HepG2 (cell line): ENCODE results near the gene PYCR2. TPM values are rescaled to one million over a fixed set of nuclear protein-coding genes. Genes with fewer than 3 reads are reported as not detected.

ENCODE experiments used
- ELK4 ChIP-seq: sonication (generic); formaldehyde crosslinking; IDR thresholded peaks from 2 replicates; pipeline ENCODE4 v1.9.0; 2021; ENCODE audit warnings: missing genetic modification reagents, borderline replicate concordance
- ETV5 ChIP-seq: IDR thresholded peaks from 2 replicates; pipeline ENCODE4 v1.6.1; 2018; ENCODE audit warnings: missing biosample characterization, missing genetic modification reagents, inconsistent platforms, borderline replicate concordance
- ETV6 ChIP-seq: sonication (generic); formaldehyde crosslinking; conservative IDR thresholded peaks from 2 replicates; pipeline ENCODE4 v1.4.0; 2020; ENCODE audit warnings: missing genetic modification reagents
- HNF4G ChIP-seq, 2 experiments: sonication (generic) in 1 of 2; formaldehyde crosslinking in 1 of 2; IDR thresholded peaks; 2 replicates each; pipeline versions ENCODE4 v1.4.0 to v1.6.1; 2011 to 2020; ENCODE audit warnings: borderline replicate concordance in 2 of 2, low read depth in 2 of 2, mild to moderate bottlenecking in 2 of 2, low read length in 1 of 2, missing genetic modification reagents in 1 of 2, moderate library complexity in 1 of 2
- KDM1A ChIP-seq: IDR thresholded peaks from 2 replicates; pipeline ENCODE4 v1.6.1; 2016; ENCODE audit warnings: missing compliant biosample characterization
- MAX ChIP-seq: IDR thresholded peaks from 2 replicates; pipeline ENCODE4 v1.6.1; 2012; ENCODE audit warnings: inconsistent platforms
- MED1 ChIP-seq: sonication (generic); formaldehyde crosslinking; IDR thresholded peaks from 2 replicates; pipeline ENCODE4 v1.4.0; 2020; ENCODE audit warnings: missing genetic modification reagents
- NONO ChIP-seq, 2 experiments: fragments of 450-650 bp in 1 of 2; sonication (generic) in 1 of 2; formaldehyde crosslinking in 1 of 2; IDR thresholded peaks in 1 of 2; conservative IDR thresholded peaks in 1 of 2; 2 replicates each; pipeline versions ENCODE4 v1.6.1 to v1.8.0; 2017 to 2022; ENCODE audit warnings: mild to moderate bottlenecking in 1 of 2, missing genetic modification reagents in 1 of 2, moderate library complexity in 1 of 2
- NR2F2 ChIP-seq: IDR thresholded peaks from 2 replicates; pipeline ENCODE4 v1.6.1; 2012; ENCODE audit warnings: low read depth, inconsistent platforms, borderline replicate concordance
- NR2F6 ChIP-seq, 2 experiments: IDR thresholded peaks; 2 replicates each; pipeline ENCODE4 v1.6.1; 2016; ENCODE audit warnings: antibody characterized with exemption in 1 of 2, mild to moderate bottlenecking in 1 of 2
- NRL ChIP-seq: sonication (generic); formaldehyde crosslinking; IDR thresholded peaks from 2 replicates; pipeline ENCODE4 v1.5.0; 2020; ENCODE audit warnings: missing genetic modification reagents, mild to moderate bottlenecking, moderate library complexity, borderline replicate concordance
- SAFB2 ChIP-seq: sonication (generic); formaldehyde crosslinking; IDR thresholded peaks from 2 replicates; pipeline ENCODE4 v1.5.1; 2020; ENCODE audit warnings: missing genetic modification reagents, low read depth, mild to moderate bottlenecking, borderline replicate concordance
- SKIL ChIP-seq: sonication (generic); formaldehyde crosslinking; IDR thresholded peaks from 2 replicates; pipeline ENCODE4 v1.8.0; 2022; ENCODE audit warnings: missing genetic modification reagents, mild to moderate bottlenecking, moderate library complexity, borderline replicate concordance
- SUZ12 ChIP-seq: fragments of 150-350 bp; IDR thresholded peaks from 2 replicates; pipeline ENCODE4 v1.6.1; 2014; ENCODE audit warnings: low read depth, low read length
- ZBTB38 ChIP-seq: sonication (generic); formaldehyde crosslinking; IDR thresholded peaks from 2 replicates; pipeline ENCODE4 v1.5.1; 2020; ENCODE audit warnings: mild to moderate bottlenecking, missing genetic modification reagents
- ZFP36 ChIP-seq: fragments of 150-350 bp; IDR thresholded peaks from 2 replicates; pipeline ENCODE4 v1.6.1; 2018; ENCODE audit warnings: borderline replicate concordance, low read length, low read depth; ENCODE audit not compliant: partially characterized antibody
- ZNF160 ChIP-seq: sonication (generic); formaldehyde crosslinking; IDR thresholded peaks from 2 replicates; pipeline ENCODE4 v1.8.0; 2022; ENCODE audit warnings: mild to moderate bottlenecking, inconsistent platforms, missing genetic modification reagents
- ZNF263 ChIP-seq: sonication (generic); formaldehyde crosslinking; IDR thresholded peaks from 2 replicates; pipeline ENCODE4 v1.4.0; 2020; ENCODE audit warnings: missing genetic modification reagents
- ZNF281 ChIP-seq: sonication (generic); formaldehyde crosslinking; IDR thresholded peaks from 2 replicates; pipeline ENCODE4 v1.4.0; 2020; ENCODE audit warnings: missing genetic modification reagents, borderline replicate concordance
- ZNF746 ChIP-seq: sonication (generic); formaldehyde crosslinking; IDR thresholded peaks from 2 replicates; pipeline ENCODE4 v1.8.0; 2022; ENCODE audit warnings: mild to moderate bottlenecking, missing genetic modification reagents
- ZNF768 ChIP-seq: sonication (generic); formaldehyde crosslinking; IDR thresholded peaks from 2 replicates; pipeline ENCODE4 v1.4.0; 2020; ENCODE audit warnings: missing genetic modification reagents
- polyA plus RNA-seq, 8 experiments: library from polyadenylated mRNA; depleted of rRNA in 3 of 8; stranded (reverse) in 7 of 8; unstranded in 1 of 8; fragments of >200 nt; fragmentation: Illumina TruSeq in 4 of 8; extraction: Trizol in 4 of 8; gene quantifications; 2 replicates each; pipeline versions ENCODE4 v1.2.1 to v1.2.3, GENCODE V29; 2011 to 2016; ENCODE audit warnings: low read depth in 4 of 8, missing spikeins in 1 of 8, mixed read lengths in 1 of 8; ENCODE audit not compliant: insufficient read depth in 1 of 8
- total RNA-seq, 5 experiments: library from RNA; depleted of rRNA; stranded (reverse); fragments of >200 nt; fragmentation: Illumina TruSeq; extraction: Trizol; gene quantifications; 2 replicates each; pipeline ENCODE4 v1.2.3, GENCODE V29; 2016; ENCODE audit warnings: low read depth in 1 of 5

Gene PYCR2
- total and polyA plus RNA-seq, 2 of the 13 experiments (the other 11 are each of a cell fraction or from before 2014, with no cell fraction given) = 47.2 to 47.8 TPM

GRCh38 chr1:225890346-225891228, 33.5 kb downstream of the PYCR2 start (continued):
- peak; percentile 52; the same call in 1 of the 2 replicates for TF ChIP-seq ZNF746 (CRISPR knock-in tag)
- TF ChIP-seq ZBTB38 = no peak
- no peak for TF ChIP-seq SUZ12
- TF ChIP-seq ELK4 = no peak
- TF ChIP-seq ZNF263 (CRISPR knock-in tag) = peak; percentile 60; the same call in 1 of the 2 replicates
- TF ChIP-seq ZFP36 = no peak
- TF ChIP-seq ETV5 (CRISPR knock-in tag) = peak; percentile 48; the same call in 1 of the 2 replicates
- TF ChIP-seq ETV6 = no peak
- peak; percentile 87 for TF ChIP-seq NR2F2
- peak; percentile 70; the same call in 1 of the 2 replicates for TF ChIP-seq ZNF281 (CRISPR knock-in tag)
- TF ChIP-seq KDM1A = no peak
- TF ChIP-seq SAFB2 (CRISPR knock-in tag) = 0 out of 2 replicates have a peak, but pooled peaks have one; percentile 8
- TF ChIP-seq NRL (CRISPR knock-in tag) = 0 out of 2 replicates have a peak, but pooled peaks have one; percentile 23
- TF ChIP-seq MED1 = peak; percentile 24; the same call in 1 of the 2 replicates
- TF ChIP-seq ZNF768 (CRISPR knock-in tag) = peak; percentile 44; the same call in 1 of the 2 replicates
- 0 out of 2 replicates have a peak, but pooled peaks have one; percentile 19 for TF ChIP-seq MAX
- TF ChIP-seq HNF4G (IDR thresholded peaks at IDR 0.05; ENCODE audit: borderline replicate concordance, low read depth, low read length) = peak; percentile 58; the same call in 1 of the 2 replicates
- no peak for TF ChIP-seq HNF4G (CRISPR knock-in tag; IDR thresholded peaks at IDR 0.05; ENCODE audit: borderline replicate concordance, low read depth)
- 0 out of 2 replicates have a peak, but pooled peaks have one; percentile 36 for TF ChIP-seq SKIL (CRISPR knock-in tag)
- TF ChIP-seq NONO (IDR thresholded peaks at IDR 0.05) = no peak
- TF ChIP-seq NONO (CRISPR knock-in tag; conservative IDR thresholded peaks at IDR 0.05) = 0 out of 2 replicates have a peak, but pooled peaks have one; percentile 21
- TF ChIP-seq NR2F6 (IDR thresholded peaks at IDR 0.05) = peak; percentile 94
- TF ChIP-seq NR2F6 (CRISPR knock-in tag; IDR thresholded peaks at IDR 0.05) = peak; percentile 96
- no peak for TF ChIP-seq ZNF160 (CRISPR knock-in tag)
